HG03442 (cell line): ENCODE results near the gene ARFGAP3.
A peak's percentile ranks its signal among the peaks of the same experiment; 100 is the strongest.
"Not testable (repeated sequence)": the region's sequence is repeated elsewhere in the genome, so short reads cannot be mapped to it uniquely, and the experiment has no call there.

ENCODE experiments used
- ATAC-seq: cut with Tn5 transposase; IDR thresholded peaks from one replicate; pipeline ENCODE4 v1.9.1; 2021; ENCODE audit warnings: mild to moderate bottlenecking, moderate library complexity; ENCODE audit not compliant: unreplicated experiment

The ARFGAP3 gene

GRCh38 chr22:42770941-42771647 lies 86.0 kb downstream of the ARFGAP3 start:
- ATAC-seq: no peak

GRCh38 chr22:42770448-42770726 lies 86.7 kb downstream of the ARFGAP3 start:
- ATAC-seq: no peak

- ATAC-seq: peak; percentile 75
Measured at GRCh38 chr22:42769574-42770447, 87.3 kb downstream of the ARFGAP3 start.

GRCh38 chr22:42769238-42769573 lies 87.9 kb downstream of the ARFGAP3 start:
- ATAC-seq: no peak

GRCh38 chr22:42768385-42769035 lies 88.6 kb downstream of the ARFGAP3 start:
- no peak for ATAC-seq

GRCh38 chr22:42766860-42767259 lies 90.2 kb downstream of the ARFGAP3 start:
- no peak for ATAC-seq

- no peak for ATAC-seq
Measured at GRCh38 chr22:42764895-42765363, 92.1 kb downstream of the ARFGAP3 start.

GRCh38 chr22:42763965-42764480 lies 93.0 kb downstream of the ARFGAP3 start:
- ATAC-seq: no peak

GRCh38 chr22:42760806-42761565 lies 96.1 kb downstream of the ARFGAP3 start:
- no peak for ATAC-seq

GRCh38 chr22:42758931-42759629 lies 98.0 kb downstream of the ARFGAP3 start:
- ATAC-seq: no peak

- ATAC-seq: not testable (repeated sequence)
Measured at GRCh38 chr22:42755553-42755952, 101.5 kb downstream of the ARFGAP3 start.

- not testable (repeated sequence) for ATAC-seq
Measured at GRCh38 chr22:42755121-42755520, 102.0 kb downstream of the ARFGAP3 start.

GRCh38 chr22:42754658-42755057 lies 102.4 kb downstream of the ARFGAP3 start:
- no peak for ATAC-seq

GRCh38 chr22:42752912-42753311 lies 104.2 kb downstream of the ARFGAP3 start:
- ATAC-seq: no peak

- ATAC-seq: no peak
Measured at GRCh38 chr22:42752230-42752746, 104.8 kb downstream of the ARFGAP3 start.

- ATAC-seq: not testable (repeated sequence)
Measured at GRCh38 chr22:42750421-42750820, 106.7 kb downstream of the ARFGAP3 start.

GRCh38 chr22:42747701-42748513 lies 109.2 kb downstream of the ARFGAP3 start:
- no peak for ATAC-seq
